ENCODE results near the gene MISP.

GRCh38 chr19:754530-754929, 3.6 kb downstream of the MISP start:
- TF ChIP-seq SUZ12 (IDR thresholded peaks at IDR 0.05; ENCODE audit: extremely low read depth, insufficient read depth, insufficient read length), result no peak
- no peak for TF ChIP-seq ZNF274 (IDR thresholded peaks at IDR 0.05; ENCODE audit: low read depth, low read length)
- TF ChIP-seq YY1 (IDR thresholded peaks at IDR 0.05; ENCODE audit: insufficient read depth, insufficient read length), result no peak
